Measurements from ENCODE around the gene C16orf54.
"Not testable (repeated sequence)": the region's sequence is repeated elsewhere in the genome, so short reads cannot be mapped to it uniquely, and the experiment has no call there.

C16orf54 gene

DNA sequence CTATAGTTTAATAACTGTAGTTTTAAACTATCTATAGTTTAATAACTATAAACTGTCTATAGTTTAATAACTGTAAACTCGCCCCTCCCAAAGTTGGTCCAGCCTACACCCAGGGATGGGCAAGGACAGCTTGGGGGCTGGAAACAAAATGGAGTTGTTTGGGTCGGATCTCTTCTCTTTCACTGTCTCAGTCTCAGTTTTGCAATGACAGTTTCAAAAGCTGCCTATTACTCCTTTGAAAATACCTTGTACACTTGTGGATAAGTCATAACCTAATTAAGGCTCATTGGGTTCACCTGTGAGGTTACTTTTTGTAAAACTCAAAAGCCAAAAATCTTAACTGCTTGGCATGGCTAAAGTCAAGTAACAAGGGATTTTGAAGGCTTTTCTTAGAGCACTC is 31.4 kb downstream of the C16orf54 start:
- peaks cover 12% of the 10 kb centered on the region for H3K4me1 ChIP-seq (ENCODE audit: control insufficient read depth, insufficient read depth, low read length)

GRCh38 chr16:29712809-29713208 is 33.0 kb downstream of the C16orf54 start:
- H3K9ac ChIP-seq (ENCODE audit: low read depth, low read length), result no peak overlapping the region
- H3K27me3 ChIP-seq (ENCODE audit: control insufficient read depth, insufficient read depth, low read length), result no peaks in the 10 kb centered on the region
- peaks cover 11% of the 10 kb centered on the region for H3K4me1 ChIP-seq (ENCODE audit: control insufficient read depth, insufficient read depth, low read length)
- H3K9me3 ChIP-seq (ENCODE audit: control insufficient read depth, insufficient read depth, low read length), result no peaks in the 10 kb centered on the region
- no peak overlapping the region for H3K4me3 ChIP-seq (ENCODE audit: low read depth, low read length)
- H3K36me3 ChIP-seq (ENCODE audit: control insufficient read depth, insufficient read depth, low read length), result peaks cover 17% of the 10 kb centered on the region

More for the DNA sequence above, 31.4 kb downstream of the C16orf54 start:
- no peak overlapping the region for H3K9ac ChIP-seq (ENCODE audit: low read depth, low read length)
- H3K9me3 ChIP-seq (ENCODE audit: control insufficient read depth, insufficient read depth, low read length), result no peaks in the 10 kb centered on the region
- peaks cover 17% of the 10 kb centered on the region for H3K36me3 ChIP-seq (ENCODE audit: control insufficient read depth, insufficient read depth, low read length)
- H3K4me3 ChIP-seq (ENCODE audit: low read depth, low read length), result no peak overlapping the region
- no peaks in the 10 kb centered on the region for H3K27me3 ChIP-seq (ENCODE audit: control insufficient read depth, insufficient read depth, low read length)

GRCh38 chr16:29710227-29711219 is 35.3 kb downstream of the C16orf54 start:
- H3K9me3 ChIP-seq (ENCODE audit: control insufficient read depth, insufficient read depth, low read length), result no peaks in the 10 kb centered on the region
- peaks cover 12% of the 10 kb centered on the region for H3K4me1 ChIP-seq (ENCODE audit: control insufficient read depth, insufficient read depth, low read length)
- peak overlapping the region; percentile 89 for H3K9ac ChIP-seq (ENCODE audit: low read depth, low read length)
- peak overlapping the region; percentile 94 for H3K4me3 ChIP-seq (ENCODE audit: low read depth, low read length)
- H3K27me3 ChIP-seq (ENCODE audit: control insufficient read depth, insufficient read depth, low read length), result no peaks in the 10 kb centered on the region
- H3K36me3 ChIP-seq (ENCODE audit: control insufficient read depth, insufficient read depth, low read length), result peaks cover 11% of the 10 kb centered on the region

GRCh38 chr16:29709657-29710056 is 36.1 kb downstream of the C16orf54 start:
- Histone ChIP-seq H3K4me3 (ENCODE audit: low read depth, low read length) (peak overlapping the region; percentile 94), H3K9ac (ENCODE audit: low read depth, low read length) (peak overlapping the region; percentile 90)

DNA sequence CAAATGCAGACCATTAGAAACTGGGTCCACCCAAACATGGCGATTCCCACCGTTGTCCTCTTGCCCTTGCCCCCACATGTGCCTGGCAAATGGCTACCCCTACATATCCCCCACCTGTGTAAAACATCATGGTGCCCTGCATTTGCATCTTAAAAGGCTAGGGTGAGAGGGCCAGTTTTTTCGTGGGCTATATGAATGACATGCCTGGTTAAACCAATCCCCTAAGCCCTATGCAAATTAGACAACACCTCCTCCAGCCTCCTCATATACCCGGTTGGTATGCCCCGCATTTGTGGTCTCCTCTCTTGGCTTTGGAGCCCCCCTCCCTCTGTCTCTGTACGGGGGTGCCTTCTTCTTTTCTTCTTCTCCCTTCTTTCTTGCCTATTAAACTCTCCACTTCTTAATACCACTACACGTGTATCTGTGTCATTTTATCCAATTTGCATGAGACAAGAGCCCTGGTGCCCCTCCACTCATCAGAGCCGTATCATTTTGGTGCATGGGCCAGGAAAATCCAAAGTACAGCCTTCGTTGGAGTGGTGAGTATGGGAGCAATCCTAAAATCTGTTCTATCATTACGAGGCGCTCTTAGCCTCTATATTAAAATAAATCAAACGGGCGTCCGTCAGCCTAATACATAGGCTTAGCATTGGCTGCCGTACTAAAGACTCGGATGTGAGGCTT is 36.7 kb downstream of the C16orf54 start:
- Histone ChIP-seq H3K9ac (ENCODE audit: low read depth, low read length) (peak overlapping the region; percentile 90), H3K9me3 (ENCODE audit: control insufficient read depth, insufficient read depth, low read length) (no peaks in the 10 kb centered on the region), H3K27me3 (ENCODE audit: control insufficient read depth, insufficient read depth, low read length) (no peaks in the 10 kb centered on the region), H3K4me1 (ENCODE audit: control insufficient read depth, insufficient read depth, low read length) (peaks cover 12% of the 10 kb centered on the region), H3K36me3 (ENCODE audit: control insufficient read depth, insufficient read depth, low read length) (peaks cover 11% of the 10 kb centered on the region), H3K4me3 (ENCODE audit: low read depth, low read length) (peak overlapping the region; percentile 94)

More at GRCh38 chr16:29709657-29710056, 36.1 kb downstream of the C16orf54 start:
- H3K27me3 ChIP-seq (ENCODE audit: control insufficient read depth, insufficient read depth, low read length); H3K9me3 ChIP-seq (ENCODE audit: control insufficient read depth, insufficient read depth, low read length): not testable (repeated sequence)
- peaks cover 12% of the 10 kb centered on the region for H3K4me1 ChIP-seq (ENCODE audit: control insufficient read depth, insufficient read depth, low read length)
- H3K36me3 ChIP-seq (ENCODE audit: control insufficient read depth, insufficient read depth, low read length), result peaks cover 11% of the 10 kb centered on the region

DNA sequence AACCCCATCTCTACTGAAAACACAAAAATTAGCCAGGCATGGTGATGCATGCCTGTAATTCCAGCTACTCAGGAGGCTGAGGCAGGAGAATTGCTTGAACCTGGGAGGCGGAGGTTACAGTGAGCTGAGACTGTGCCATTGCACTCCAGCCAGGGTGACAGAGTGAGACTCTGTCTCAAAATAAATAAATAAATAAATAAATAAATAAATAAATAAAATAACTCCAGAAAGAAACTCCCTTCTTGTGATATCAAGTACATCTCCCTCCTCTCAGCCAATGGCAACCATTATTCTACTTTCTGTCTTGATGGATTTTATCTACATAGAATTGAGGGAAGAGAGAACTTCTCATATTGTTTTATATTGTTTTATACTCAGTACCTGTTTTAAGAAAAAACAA is 38.6 kb downstream of the C16orf54 start:
- H3K9me3 ChIP-seq (ENCODE audit: control insufficient read depth, insufficient read depth, low read length); H3K27me3 ChIP-seq (ENCODE audit: control insufficient read depth, insufficient read depth, low read length); H3K4me3 ChIP-seq (ENCODE audit: low read depth, low read length); H3K36me3 ChIP-seq (ENCODE audit: control insufficient read depth, insufficient read depth, low read length); H3K9ac ChIP-seq (ENCODE audit: low read depth, low read length): not testable (repeated sequence)
- peaks cover 15% of the 10 kb centered on the region for H3K4me1 ChIP-seq (ENCODE audit: control insufficient read depth, insufficient read depth, low read length)

DNA sequence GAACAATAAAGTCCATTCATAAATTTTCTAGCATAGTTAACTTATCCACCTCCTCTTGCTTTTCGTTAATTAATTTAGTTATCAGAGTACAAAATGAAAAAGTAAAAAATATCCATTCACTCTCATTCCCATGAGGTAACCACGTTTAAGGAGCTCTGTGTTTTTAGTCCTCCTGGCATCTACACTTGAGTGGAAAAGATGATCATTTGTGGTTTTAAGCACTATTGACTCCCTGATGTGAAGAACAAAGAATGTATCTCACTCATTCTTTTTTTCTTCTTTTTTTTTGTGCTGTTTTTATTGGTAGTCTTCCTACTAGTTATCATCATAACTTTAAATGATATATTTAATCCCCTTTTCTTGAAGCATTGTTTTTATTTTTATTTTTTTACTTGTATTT is 40.8 kb downstream of the C16orf54 start:
- Histone ChIP-seq H3K36me3 (ENCODE audit: control insufficient read depth, insufficient read depth, low read length) (no peaks in the 10 kb centered on the region), H3K9ac (ENCODE audit: low read depth, low read length) (no peak overlapping the region), H3K9me3 (ENCODE audit: control insufficient read depth, insufficient read depth, low read length) (no peaks in the 10 kb centered on the region), H3K4me3 (ENCODE audit: low read depth, low read length) (no peak overlapping the region), H3K4me1 (ENCODE audit: control insufficient read depth, insufficient read depth, low read length) (peaks cover 11% of the 10 kb centered on the region), H3K27me3 (ENCODE audit: control insufficient read depth, insufficient read depth, low read length) (no peaks in the 10 kb centered on the region)

GRCh38 chr16:29702269-29702668 is 43.5 kb downstream of the C16orf54 start:
- Histone ChIP-seq H3K27me3 (ENCODE audit: control insufficient read depth, insufficient read depth, low read length) (no peaks in the 10 kb centered on the region), H3K36me3 (ENCODE audit: control insufficient read depth, insufficient read depth, low read length) (peaks cover 2% of the 10 kb centered on the region), H3K9me3 (ENCODE audit: control insufficient read depth, insufficient read depth, low read length) (no peaks in the 10 kb centered on the region), H3K9ac (ENCODE audit: low read depth, low read length) (no peak overlapping the region), H3K4me1 (ENCODE audit: control insufficient read depth, insufficient read depth, low read length) (peaks cover 8% of the 10 kb centered on the region), H3K4me3 (ENCODE audit: low read depth, low read length) (no peak overlapping the region)

DNA sequence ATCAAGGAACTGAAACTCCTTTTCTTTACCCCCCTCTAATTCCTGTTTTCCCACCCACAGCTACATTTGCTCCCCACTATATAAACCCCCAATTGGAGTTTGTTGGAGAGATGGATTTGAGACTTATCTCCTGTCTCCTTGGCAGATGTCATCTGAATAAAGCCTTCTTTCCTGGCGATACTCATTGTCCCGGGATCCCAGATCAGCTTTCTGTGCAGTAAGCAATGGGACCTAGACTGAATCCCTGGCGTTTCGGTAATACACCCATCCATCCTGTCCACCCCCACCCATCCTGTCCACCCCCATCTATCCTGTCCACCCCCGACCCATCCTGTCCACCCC is 44.6 kb downstream of the C16orf54 start:
- peaks cover 9% of the 10 kb centered on the region for H3K36me3 ChIP-seq (ENCODE audit: control insufficient read depth, insufficient read depth, low read length)
- peaks cover 8% of the 10 kb centered on the region for H3K4me1 ChIP-seq (ENCODE audit: control insufficient read depth, insufficient read depth, low read length)
- no peaks in the 10 kb centered on the region for H3K9me3 ChIP-seq (ENCODE audit: control insufficient read depth, insufficient read depth, low read length)
- H3K9ac ChIP-seq (ENCODE audit: low read depth, low read length), result no peak overlapping the region
- H3K27me3 ChIP-seq (ENCODE audit: control insufficient read depth, insufficient read depth, low read length), result no peaks in the 10 kb centered on the region
- H3K4me3 ChIP-seq (ENCODE audit: low read depth, low read length), result no peak overlapping the region

GRCh38 chr16:29700253-29700987 is 45.4 kb downstream of the C16orf54 start:
- Histone ChIP-seq H3K27me3 (ENCODE audit: control insufficient read depth, insufficient read depth, low read length) (no peaks in the 10 kb centered on the region), H3K9me3 (ENCODE audit: control insufficient read depth, insufficient read depth, low read length) (no peaks in the 10 kb centered on the region), H3K9ac (ENCODE audit: low read depth, low read length) (no peak overlapping the region), H3K4me1 (ENCODE audit: control insufficient read depth, insufficient read depth, low read length) (peaks cover 8% of the 10 kb centered on the region), H3K4me3 (ENCODE audit: low read depth, low read length) (no peak overlapping the region), H3K36me3 (ENCODE audit: control insufficient read depth, insufficient read depth, low read length) (peaks cover 9% of the 10 kb centered on the region)

- Histone ChIP-seq H3K27me3 (ENCODE audit: control insufficient read depth, insufficient read depth, low read length) (no peaks in the 10 kb centered on the region), H3K4me3 (ENCODE audit: low read depth, low read length) (no peak overlapping the region), H3K9me3 (ENCODE audit: control insufficient read depth, insufficient read depth, low read length) (no peaks in the 10 kb centered on the region), H3K4me1 (ENCODE audit: control insufficient read depth, insufficient read depth, low read length) (peaks cover 8% of the 10 kb centered on the region), H3K9ac (ENCODE audit: low read depth, low read length) (no peak overlapping the region), H3K36me3 (ENCODE audit: control insufficient read depth, insufficient read depth, low read length) (peaks cover 11% of the 10 kb centered on the region)
Measured at GRCh38 chr16:29699324-29700219, 46.2 kb downstream of the C16orf54 start.
